ENCODE results near the gene PTPRE.

The PTPRE gene

GRCh38 chr10:128114901-128115300 lies 208.0 kb downstream of the PTPRE start:
- Mint-ChIP-seq H3K4me3 (no peak overlapping the region), H3K36me3 (ENCODE audit: low read depth) (peaks cover 24% of the 10 kb centered on the region), H3K27ac (no peak overlapping the region), H3K27me3 (no peaks in the 10 kb centered on the region), H3K9me3 (no peaks in the 10 kb centered on the region), H3K4me1 (ENCODE audit: low read depth) (no peaks in the 10 kb centered on the region)
- no peak for DNase-seq

GRCh38 chr10:128115356-128115755 lies 208.5 kb downstream of the PTPRE start:
- Mint-ChIP-seq H3K36me3 (ENCODE audit: low read depth) (peaks cover 29% of the 10 kb centered on the region), H3K4me3 (no peak overlapping the region), H3K27ac (no peak overlapping the region), H3K27me3 (no peaks in the 10 kb centered on the region), H3K4me1 (ENCODE audit: low read depth) (no peaks in the 10 kb centered on the region), H3K9me3 (no peaks in the 10 kb centered on the region)
- no peak for DNase-seq

DNA sequence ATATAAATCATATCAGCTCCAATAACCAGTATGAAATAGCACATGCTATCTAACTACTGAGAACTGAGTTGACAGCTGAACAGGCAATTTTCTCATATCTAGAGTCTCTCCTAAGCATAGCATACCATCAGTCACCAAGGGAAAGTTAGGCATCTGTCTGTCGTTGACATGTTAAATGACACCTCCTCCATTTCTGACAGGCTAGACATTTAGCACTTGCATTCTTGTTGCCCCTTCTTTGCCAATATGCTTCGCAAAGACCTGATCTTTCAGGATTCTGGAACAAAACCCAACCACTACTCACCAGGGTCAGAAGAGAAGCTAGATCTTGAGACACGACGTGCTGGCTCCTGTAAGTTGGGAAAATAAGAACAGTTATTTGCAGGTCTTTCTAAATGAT lies 209.3 kb downstream of the PTPRE start:
- no peaks in the 10 kb centered on the region for H3K9me3 Mint-ChIP-seq
- no peaks in the 10 kb centered on the region for H3K27me3 Mint-ChIP-seq
- H3K4me3 Mint-ChIP-seq: no peak overlapping the region
- no peak overlapping the region for H3K27ac Mint-ChIP-seq
- DNase-seq: no peak
- no peaks in the 10 kb centered on the region for H3K4me1 Mint-ChIP-seq (ENCODE audit: low read depth)
- peaks cover 36% of the 10 kb centered on the region for H3K36me3 Mint-ChIP-seq (ENCODE audit: low read depth)

DNA sequence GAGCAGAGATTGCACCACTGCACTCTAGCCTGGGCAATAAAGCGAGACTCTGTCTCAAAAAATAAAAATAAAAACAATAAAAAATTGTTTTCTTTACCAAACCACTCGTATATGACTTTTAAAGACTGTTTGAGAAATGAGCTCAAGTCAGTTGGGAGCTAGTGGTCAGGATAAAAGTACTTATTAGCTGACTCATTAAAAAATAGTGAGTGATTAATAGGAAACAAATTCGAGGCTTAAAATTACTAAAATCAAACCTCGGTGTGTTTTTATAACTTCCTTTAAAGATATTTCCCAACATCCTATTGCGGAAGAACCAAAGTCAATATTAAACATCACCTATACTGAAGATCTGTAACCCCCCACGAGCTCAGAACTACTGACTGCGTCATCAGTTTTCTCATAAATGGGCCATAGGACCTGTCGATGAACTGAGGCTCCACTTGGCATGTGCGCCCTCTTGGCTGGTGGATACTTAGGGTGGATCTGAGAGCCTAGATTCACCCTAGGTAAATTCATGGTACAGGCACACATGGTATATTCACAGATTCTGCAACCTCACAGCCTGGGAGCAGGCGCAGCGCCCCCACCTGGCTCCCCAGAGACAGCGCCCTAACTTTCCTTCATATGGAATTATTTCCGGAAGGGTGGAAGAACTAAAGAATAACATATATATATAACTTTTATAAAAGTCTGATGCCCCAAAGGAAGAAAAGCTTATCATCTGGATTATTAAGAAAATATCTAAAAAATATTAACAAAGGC lies 210.1 kb downstream of the PTPRE start:
- Mint-ChIP-seq H3K36me3 (ENCODE audit: low read depth) (peaks cover 40% of the 10 kb centered on the region), H3K4me1 (ENCODE audit: low read depth) (no peaks in the 10 kb centered on the region), H3K27ac (no peak overlapping the region), H3K9me3 (no peaks in the 10 kb centered on the region), H3K27me3 (no peaks in the 10 kb centered on the region), H3K4me3 (no peak overlapping the region)
- no peak for DNase-seq

DNA sequence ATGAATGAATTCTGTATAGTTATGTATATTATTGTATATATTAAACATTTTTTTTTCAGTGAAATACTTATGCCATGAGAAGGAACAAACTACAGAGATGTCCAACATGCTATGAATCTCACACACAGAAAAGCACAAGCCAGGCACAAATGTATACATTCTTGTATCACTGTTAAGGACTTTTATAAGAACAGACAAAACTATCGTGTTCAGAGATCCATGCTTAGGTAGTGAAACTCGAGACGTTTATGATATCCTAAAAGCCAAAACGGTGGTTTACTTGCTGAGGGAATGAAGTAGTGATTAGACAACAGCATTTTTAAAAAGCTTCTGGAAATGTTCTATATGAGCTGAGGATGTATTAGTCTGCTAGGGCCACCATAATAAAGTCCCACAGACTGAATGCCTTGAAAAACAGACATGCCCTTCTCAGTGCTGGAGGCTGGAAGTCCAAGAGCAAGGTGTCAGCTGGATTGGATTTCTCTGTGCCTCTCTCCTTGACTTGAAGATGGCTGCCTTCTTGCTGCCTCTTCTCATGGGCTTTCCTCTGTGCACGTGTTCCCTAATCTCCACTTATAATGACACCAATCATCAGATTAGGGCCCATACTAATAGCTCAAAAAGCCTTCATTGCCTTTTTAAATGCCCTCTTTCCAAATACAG lies 215.0 kb downstream of the PTPRE start:
- DNase-seq: no peak
- Mint-ChIP-seq H3K4me3 (no peak overlapping the region), H3K36me3 (ENCODE audit: low read depth) (peaks cover 76% of the 10 kb centered on the region), H3K4me1 (ENCODE audit: low read depth) (peaks cover 25% of the 10 kb centered on the region), H3K27ac (no peak overlapping the region), H3K9me3 (no peaks in the 10 kb centered on the region), H3K27me3 (peaks cover 33% of the 10 kb centered on the region)

- no peak overlapping the region for H3K27ac Mint-ChIP-seq
These were observed 216.0 kb downstream of the PTPRE start for GRCh38 chr10:128122931-128123330.

DNA sequence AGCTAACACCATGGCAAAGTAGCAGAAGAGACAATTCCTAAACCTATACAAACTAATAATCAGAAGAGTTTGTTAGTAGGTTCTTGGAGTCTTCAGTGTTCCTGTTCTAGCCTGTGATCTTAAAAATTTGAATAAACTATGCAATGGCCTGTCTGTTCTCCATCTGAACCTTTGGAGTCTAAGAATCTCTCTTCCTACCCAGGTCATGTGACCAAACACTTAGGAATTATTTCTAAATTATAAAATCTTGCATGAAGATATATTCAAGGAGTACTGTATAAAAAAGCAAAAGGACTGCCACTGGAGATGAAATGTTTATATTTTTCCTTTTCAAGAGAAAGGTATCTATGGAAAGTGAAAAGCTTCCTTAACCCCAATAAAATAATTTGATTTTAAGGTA lies 216.9 kb downstream of the PTPRE start:
- DNase-seq: no peak
- Mint-ChIP-seq H3K36me3 (ENCODE audit: low read depth) (peaks cover 63% of the 10 kb centered on the region), H3K27ac (no peak overlapping the region), H3K27me3 (peaks cover 33% of the 10 kb centered on the region), H3K4me3 (peak overlapping the region; percentile 94), H3K9me3 (no peaks in the 10 kb centered on the region), H3K4me1 (ENCODE audit: low read depth) (peaks cover 30% of the 10 kb centered on the region)

More at GRCh38 chr10:128122931-128123330, 216.0 kb downstream of the PTPRE start:
- Mint-ChIP-seq H3K9me3 (no peaks in the 10 kb centered on the region), H3K4me3 (peak overlapping the region; percentile 25), H3K36me3 (ENCODE audit: low read depth) (peaks cover 71% of the 10 kb centered on the region), H3K27me3 (peaks cover 33% of the 10 kb centered on the region), H3K4me1 (ENCODE audit: low read depth) (peaks cover 30% of the 10 kb centered on the region)
- DNase-seq: no peak

GRCh38 chr10:128124813-128125403 lies 218.0 kb downstream of the PTPRE start:
- H3K9me3 Mint-ChIP-seq: no peaks in the 10 kb centered on the region
- peak overlapping the region; percentile 87 for H3K27ac Mint-ChIP-seq
- peaks cover 52% of the 10 kb centered on the region for H3K36me3 Mint-ChIP-seq (ENCODE audit: low read depth)
- no peak for DNase-seq
- peak overlapping the region; percentile 94 for H3K4me3 Mint-ChIP-seq
- H3K4me1 Mint-ChIP-seq (ENCODE audit: low read depth): peaks cover 30% of the 10 kb centered on the region
- peaks cover 33% of the 10 kb centered on the region for H3K27me3 Mint-ChIP-seq

GRCh38 chr10:128125416-128125943 lies 218.6 kb downstream of the PTPRE start:
- peaks cover 32% of the 10 kb centered on the region for H3K4me1 Mint-ChIP-seq (ENCODE audit: low read depth)

GRCh38 chr10:128125944-128126764 lies 219.3 kb downstream of the PTPRE start, which contains the start of gene MKI67:
Gene MKI67, minus strand, starts transcription at chr10:128126423. Its CDS starts 756 bp downstream, at chr10:128125667.
- peaks cover 32% of the 10 kb centered on the region for H3K4me1 Mint-ChIP-seq (ENCODE audit: low read depth)
- H3K27ac Mint-ChIP-seq: peak within 1 kb of the TSS; percentile 87
- peak within 1 kb of the TSS; percentile 94 for H3K4me3 Mint-ChIP-seq
- H3K36me3 Mint-ChIP-seq (ENCODE audit: low read depth): peaks cover 40% of the 10 kb centered on the region
- H3K27me3 Mint-ChIP-seq: peaks cover 33% of the 10 kb centered on the region
- peak; percentile 89 for DNase-seq
- H3K9me3 Mint-ChIP-seq: no peaks in the 10 kb centered on the region

More at GRCh38 chr10:128125416-128125943, 218.6 kb downstream of the PTPRE start:
- H3K4me3 Mint-ChIP-seq: peak overlapping the region; percentile 94
- no peaks in the 10 kb centered on the region for H3K9me3 Mint-ChIP-seq
- DNase-seq: peak; percentile 49
- peaks cover 33% of the 10 kb centered on the region for H3K27me3 Mint-ChIP-seq
- H3K36me3 Mint-ChIP-seq (ENCODE audit: low read depth): peaks cover 46% of the 10 kb centered on the region
- peak overlapping the region; percentile 87 for H3K27ac Mint-ChIP-seq

- H3K27me3 Mint-ChIP-seq: peaks cover 19% of the 10 kb centered on the region
- H3K36me3 Mint-ChIP-seq (ENCODE audit: low read depth): peaks cover 20% of the 10 kb centered on the region
- DNase-seq: no peak
- H3K4me1 Mint-ChIP-seq (ENCODE audit: low read depth): peaks cover 27% of the 10 kb centered on the region
- no peak overlapping the region for H3K4me3 Mint-ChIP-seq
- no peaks in the 10 kb centered on the region for H3K9me3 Mint-ChIP-seq
- no peak overlapping the region for H3K27ac Mint-ChIP-seq
These were observed 221.7 kb downstream of the PTPRE start for GRCh38 chr10:128128582-128128981.

DNA sequence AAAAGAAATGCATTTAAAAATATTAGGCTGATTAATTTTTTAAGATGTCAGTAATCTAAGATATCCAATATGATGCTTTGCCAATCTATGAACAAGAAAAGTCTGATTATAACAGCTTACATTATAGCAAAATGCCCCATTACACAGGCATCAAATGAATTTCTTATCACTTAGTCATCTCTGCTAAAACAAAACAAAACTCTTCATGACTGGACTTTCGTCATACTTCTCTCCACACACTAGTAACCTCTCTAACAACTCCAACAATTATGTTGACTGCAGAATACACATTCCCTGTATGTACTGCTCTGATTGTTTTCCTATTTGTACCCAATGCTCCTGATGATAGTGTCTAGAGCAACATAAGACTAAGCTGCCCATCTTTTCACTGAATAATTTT lies 223.1 kb downstream of the PTPRE start:
- Mint-ChIP-seq H3K27me3 (peaks cover 5% of the 10 kb centered on the region), H3K4me3 (no peak overlapping the region), H3K9me3 (no peaks in the 10 kb centered on the region), H3K4me1 (ENCODE audit: low read depth) (peaks cover 14% of the 10 kb centered on the region), H3K36me3 (ENCODE audit: low read depth) (peaks cover 6% of the 10 kb centered on the region), H3K27ac (peak overlapping the region; percentile 9)
- DNase-seq: no peak
